Measurements from ENCODE around the gene ACOT13. TPM values are rescaled to one million over a fixed set of nuclear protein-coding genes. Genes with fewer than 3 reads are reported as not detected.

ACOT13 gene
- total RNA-seq, 1 donor from 2014 or later = 18.7 TPM

DNA sequence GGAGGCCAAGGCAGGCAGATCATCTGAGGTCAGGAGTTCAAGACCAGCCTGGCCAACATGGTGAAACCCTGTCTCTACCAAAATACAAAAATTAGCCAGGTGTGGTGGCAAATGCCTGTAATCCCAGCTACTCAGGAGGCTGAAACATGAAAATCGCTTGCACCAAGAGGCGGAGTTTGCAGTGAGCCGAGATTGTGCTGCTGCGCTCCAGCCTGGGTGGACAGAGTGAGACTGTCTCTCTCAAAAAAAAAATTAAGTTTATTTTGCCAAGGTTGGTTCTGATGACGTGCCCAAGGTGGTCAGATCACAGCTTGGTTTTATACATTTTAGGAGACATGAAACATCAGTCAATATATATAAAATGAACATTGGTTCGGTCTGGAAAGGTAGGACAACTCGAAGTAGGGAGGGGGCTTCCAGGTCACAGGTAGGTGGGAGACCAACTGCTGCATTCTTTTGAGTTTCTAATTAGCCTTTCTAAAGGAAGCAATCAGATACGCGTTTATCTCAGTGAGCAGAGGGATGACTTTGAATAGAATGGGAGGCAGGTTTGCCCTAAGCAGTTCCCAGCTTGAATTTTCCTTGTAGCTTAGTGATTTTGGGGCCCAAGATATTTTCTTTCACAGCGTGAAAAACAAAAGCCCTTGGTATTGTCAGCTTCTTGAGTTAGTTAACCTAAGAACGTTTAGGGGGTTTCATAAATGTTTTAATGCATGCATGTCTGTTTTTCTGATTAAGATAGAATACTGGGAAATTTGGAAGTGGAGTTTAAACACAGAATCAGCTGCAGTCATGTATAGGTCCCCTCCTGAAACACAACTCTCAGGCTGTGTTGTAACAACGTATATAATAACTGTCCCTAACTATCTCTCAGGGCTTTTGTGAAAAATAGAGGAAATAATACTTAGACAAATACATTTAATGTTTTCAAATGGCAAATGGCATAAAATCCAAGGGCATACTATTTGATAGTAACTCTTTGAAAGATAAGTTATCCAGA lies 16.7 kb downstream of the ACOT13 start:
- no peak overlapping the region for H3K27ac Mint-ChIP-seq
- no peak overlapping the region for H3K4me3 Mint-ChIP-seq

DNA sequence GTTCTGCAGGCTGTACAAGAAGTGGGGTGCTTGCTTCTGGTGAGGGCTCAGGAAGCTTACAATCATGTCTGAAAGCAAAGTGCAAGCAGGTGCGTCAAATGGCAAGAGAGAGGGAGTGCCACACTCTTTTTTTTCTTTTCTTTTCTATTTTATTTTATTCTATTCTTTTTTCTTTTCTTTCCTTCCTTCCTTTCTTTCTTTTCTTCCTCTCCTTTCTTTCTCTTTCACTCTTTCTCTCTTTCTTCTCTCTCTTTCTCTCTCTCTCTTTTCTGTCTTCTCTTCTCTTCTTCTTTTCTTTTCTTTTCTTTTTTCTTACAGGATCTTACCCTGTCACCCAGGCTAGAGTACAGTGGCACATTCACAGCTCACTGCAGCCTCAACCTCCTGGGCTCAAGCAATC lies 19.5 kb downstream of the ACOT13 start:
- Mint-ChIP-seq H3K9me3 (peaks cover 3% of the 10 kb centered on the region), H3K4me1 (no peaks in the 10 kb centered on the region), H3K27ac (no peak overlapping the region), H3K36me3 (peaks cover 16% of the 10 kb centered on the region), H3K27me3 (ENCODE audit: low read depth) (no peaks in the 10 kb centered on the region), H3K4me3 (no peak overlapping the region)
- DNase-seq (ENCODE audit: low spot score in 2 of 2, unreplicated experiment in 2 of 2) = no peak
- TF ChIP-seq, protein P1, sequence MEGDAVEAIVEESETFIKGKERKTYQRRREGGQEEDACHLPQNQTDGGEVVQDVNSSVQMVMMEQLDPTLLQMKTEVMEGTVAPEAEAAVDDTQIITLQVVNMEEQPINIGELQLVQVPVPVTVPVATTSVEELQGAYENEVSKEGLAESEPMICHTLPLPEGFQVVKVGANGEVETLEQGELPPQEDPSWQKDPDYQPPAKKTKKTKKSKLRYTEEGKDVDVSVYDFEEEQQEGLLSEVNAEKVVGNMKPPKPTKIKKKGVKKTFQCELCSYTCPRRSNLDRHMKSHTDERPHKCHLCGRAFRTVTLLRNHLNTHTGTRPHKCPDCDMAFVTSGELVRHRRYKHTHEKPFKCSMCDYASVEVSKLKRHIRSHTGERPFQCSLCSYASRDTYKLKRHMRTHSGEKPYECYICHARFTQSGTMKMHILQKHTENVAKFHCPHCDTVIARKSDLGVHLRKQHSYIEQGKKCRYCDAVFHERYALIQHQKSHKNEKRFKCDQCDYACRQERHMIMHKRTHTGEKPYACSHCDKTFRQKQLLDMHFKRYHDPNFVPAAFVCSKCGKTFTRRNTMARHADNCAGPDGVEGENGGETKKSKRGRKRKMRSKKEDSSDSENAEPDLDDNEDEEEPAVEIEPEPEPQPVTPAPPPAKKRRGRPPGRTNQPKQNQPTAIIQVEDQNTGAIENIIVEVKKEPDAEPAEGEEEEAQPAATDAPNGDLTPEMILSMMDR (IDR thresholded peaks at IDR 0.05; ENCODE audit: unreplicated experiment) = no peak

More for the DNA sequence above, 16.7 kb downstream of the ACOT13 start:
- no peaks in the 10 kb centered on the region for H3K27me3 Mint-ChIP-seq (ENCODE audit: low read depth)
- no peaks in the 10 kb centered on the region for H3K4me1 Mint-ChIP-seq
- DNase-seq (ENCODE audit: low spot score in 2 of 2, unreplicated experiment in 2 of 2) = no peak
- TF ChIP-seq, protein P1 (IDR thresholded peaks at IDR 0.05; ENCODE audit: unreplicated experiment) = no peak
- peaks cover 20% of the 10 kb centered on the region for H3K36me3 Mint-ChIP-seq
- H3K9me3 Mint-ChIP-seq = peaks cover 4% of the 10 kb centered on the region

DNA sequence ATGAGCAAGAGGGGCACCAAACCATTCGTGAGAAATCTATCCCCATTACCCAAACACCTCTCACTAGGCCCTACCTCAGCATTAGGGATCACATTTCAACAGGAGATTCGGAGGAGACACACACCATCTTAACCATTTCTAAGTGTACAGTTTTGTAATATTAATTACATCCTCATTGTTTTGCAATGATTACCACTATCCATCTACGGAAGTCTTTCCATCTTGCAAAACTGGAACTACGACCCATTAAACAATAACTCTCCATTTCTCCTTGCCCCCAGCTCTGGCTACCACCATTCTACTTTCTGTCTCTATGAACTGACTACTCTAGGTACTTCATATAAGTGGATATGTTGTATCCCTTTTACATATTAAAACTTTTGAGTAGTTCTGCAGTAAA lies 20.1 kb downstream of the ACOT13 start:
- no peaks in the 10 kb centered on the region for H3K4me1 Mint-ChIP-seq
- no peak overlapping the region for H3K4me3 Mint-ChIP-seq
- H3K27ac Mint-ChIP-seq = no peak overlapping the region
- peaks cover 13% of the 10 kb centered on the region for H3K36me3 Mint-ChIP-seq
- TF ChIP-seq, protein P1 (IDR thresholded peaks at IDR 0.05; ENCODE audit: unreplicated experiment) = no peak
- H3K27me3 Mint-ChIP-seq (ENCODE audit: low read depth) = no peaks in the 10 kb centered on the region
- DNase-seq (ENCODE audit: low spot score in 2 of 2, unreplicated experiment in 2 of 2) = no peak
- H3K9me3 Mint-ChIP-seq = no peaks in the 10 kb centered on the region

DNA sequence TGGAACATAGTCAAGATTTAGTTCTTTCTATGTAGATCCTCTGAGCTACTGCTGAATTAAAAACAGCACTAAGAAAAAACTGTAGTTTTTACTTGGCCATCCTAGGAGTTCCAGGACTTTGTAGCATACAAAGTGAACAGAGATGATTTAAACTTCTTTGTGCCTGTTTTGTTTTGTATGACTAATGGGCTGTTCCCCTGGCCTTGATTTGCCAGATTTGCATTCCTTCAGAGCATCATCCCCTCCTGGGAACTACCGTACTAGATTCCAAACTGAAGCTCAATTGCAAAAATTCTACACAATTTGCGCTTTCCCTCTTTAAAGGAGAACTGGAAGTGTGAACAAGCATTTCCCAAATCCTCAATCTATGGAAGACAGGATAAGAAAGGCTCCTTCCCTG lies 23.1 kb downstream of the ACOT13 start:
- H3K27ac Mint-ChIP-seq = no peak overlapping the region
- H3K27me3 Mint-ChIP-seq (ENCODE audit: low read depth) = no peaks in the 10 kb centered on the region
- TF ChIP-seq, protein P1 (IDR thresholded peaks at IDR 0.05; ENCODE audit: unreplicated experiment) = no peak
- H3K36me3 Mint-ChIP-seq = peaks cover 8% of the 10 kb centered on the region
- H3K9me3 Mint-ChIP-seq = no peaks in the 10 kb centered on the region
- no peaks in the 10 kb centered on the region for H3K4me1 Mint-ChIP-seq
- no peak for DNase-seq (ENCODE audit: low spot score in 2 of 2, unreplicated experiment in 2 of 2)
- H3K4me3 Mint-ChIP-seq = no peak overlapping the region

DNA sequence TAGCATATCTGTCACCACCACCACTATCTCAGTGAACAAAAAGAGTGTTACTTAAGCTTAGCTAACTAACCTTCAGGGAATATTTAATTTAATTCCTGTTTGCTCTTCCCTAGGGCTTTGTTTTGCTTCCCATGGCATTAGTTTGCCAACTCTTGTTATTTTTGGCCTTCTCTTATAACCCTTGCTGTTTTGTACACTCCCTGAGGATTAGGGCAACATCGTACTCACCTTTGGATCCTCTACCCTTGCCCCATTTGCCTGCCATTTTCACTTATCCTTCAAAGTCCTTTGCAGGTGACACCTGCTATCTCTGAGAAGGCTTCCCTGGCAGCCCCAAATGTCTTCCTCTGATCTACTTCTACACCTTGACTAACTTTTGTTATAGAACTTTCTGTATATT lies 23.7 kb downstream of the ACOT13 start:
- DNase-seq (ENCODE audit: low spot score in 2 of 2, unreplicated experiment in 2 of 2) = no peak
- TF ChIP-seq, protein P1 (IDR thresholded peaks at IDR 0.05; ENCODE audit: unreplicated experiment) = no peak
- Mint-ChIP-seq H3K4me3 (no peak overlapping the region), H3K4me1 (no peaks in the 10 kb centered on the region), H3K27me3 (ENCODE audit: low read depth) (no peaks in the 10 kb centered on the region), H3K9me3 (no peaks in the 10 kb centered on the region), H3K27ac (no peak overlapping the region), H3K36me3 (peaks cover 8% of the 10 kb centered on the region)
